Measurements from ENCODE around the gene MAGOH. TPM values are rescaled to one million over a fixed set of nuclear protein-coding genes. Genes with fewer than 3 reads are reported as not detected.

MAGOH gene
- total RNA-seq, 1 experiment from 2014 or later: 77.0 TPM

DNA sequence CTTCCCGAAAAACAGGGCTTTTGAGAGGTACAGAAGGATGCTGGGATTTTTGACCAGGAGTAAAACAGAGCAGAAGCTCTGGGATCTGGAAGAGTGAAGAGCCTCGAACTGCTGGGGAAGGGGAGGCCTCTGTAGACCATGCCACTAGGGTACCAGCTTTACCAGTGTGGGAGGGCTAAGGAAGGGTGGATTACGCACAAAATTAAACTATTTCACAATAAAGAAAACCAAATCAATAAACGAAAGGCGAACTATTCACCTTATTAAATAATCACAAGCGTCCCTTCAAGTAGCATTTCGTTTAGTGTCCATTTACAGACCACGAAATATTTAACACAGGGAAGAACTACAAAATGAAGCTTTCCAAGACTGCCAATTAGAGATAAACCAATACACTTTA lies 18.6 kb downstream of the MAGOH start:
- DNase-seq: no peak
- peak overlapping the region; percentile 89 for H3K4me3 Mint-ChIP-seq (ENCODE audit: unreplicated experiment)
- TSS peak; percentile 66 for BruUV-seq (replicated peaks)
- peak overlapping the region; percentile 96 for H3K27ac Mint-ChIP-seq (ENCODE audit: unreplicated experiment)
- no peaks in the 10 kb centered on the region for H3K9me3 ChIP-seq
- TF ChIP-seq, protein P1, sequence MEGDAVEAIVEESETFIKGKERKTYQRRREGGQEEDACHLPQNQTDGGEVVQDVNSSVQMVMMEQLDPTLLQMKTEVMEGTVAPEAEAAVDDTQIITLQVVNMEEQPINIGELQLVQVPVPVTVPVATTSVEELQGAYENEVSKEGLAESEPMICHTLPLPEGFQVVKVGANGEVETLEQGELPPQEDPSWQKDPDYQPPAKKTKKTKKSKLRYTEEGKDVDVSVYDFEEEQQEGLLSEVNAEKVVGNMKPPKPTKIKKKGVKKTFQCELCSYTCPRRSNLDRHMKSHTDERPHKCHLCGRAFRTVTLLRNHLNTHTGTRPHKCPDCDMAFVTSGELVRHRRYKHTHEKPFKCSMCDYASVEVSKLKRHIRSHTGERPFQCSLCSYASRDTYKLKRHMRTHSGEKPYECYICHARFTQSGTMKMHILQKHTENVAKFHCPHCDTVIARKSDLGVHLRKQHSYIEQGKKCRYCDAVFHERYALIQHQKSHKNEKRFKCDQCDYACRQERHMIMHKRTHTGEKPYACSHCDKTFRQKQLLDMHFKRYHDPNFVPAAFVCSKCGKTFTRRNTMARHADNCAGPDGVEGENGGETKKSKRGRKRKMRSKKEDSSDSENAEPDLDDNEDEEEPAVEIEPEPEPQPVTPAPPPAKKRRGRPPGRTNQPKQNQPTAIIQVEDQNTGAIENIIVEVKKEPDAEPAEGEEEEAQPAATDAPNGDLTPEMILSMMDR (IDR thresholded peaks at IDR 0.05; ENCODE audit: insufficient read depth in 1 of 2, low read depth in 1 of 2, low read length in 1 of 2, severe bottlenecking in 1 of 2, unreplicated experiment in 1 of 2): no peak
- H3K27me3 Mint-ChIP-seq (ENCODE audit: insufficient read depth, unreplicated experiment): no peaks in the 10 kb centered on the region
- H3K4me1 Mint-ChIP-seq (ENCODE audit: low read depth, unreplicated experiment): no peaks in the 10 kb centered on the region
- POLR2A ChIA-PET: interaction anchor here (0.8 kb wide), 1 partner anchor 437 kb away, joined by 3 read pairs; no protein-coding TSS in a partner anchor
- H3K4me1 ChIP-seq: no peaks in the 10 kb centered on the region
- no peaks in the 10 kb centered on the region for H3K9me3 Mint-ChIP-seq (ENCODE audit: unreplicated experiment)
- peak overlapping the region; percentile 94 for H3K4me3 ChIP-seq (ENCODE audit: low read depth, low read length)
- H3K36me3 ChIP-seq (ENCODE audit: control insufficient read depth, insufficient read depth, low read length): no peaks in the 10 kb centered on the region; the same call in 1 of the 2 replicates
- intact Hi-C loops (cut with micrococcal nuclease; ENCODE audit: unreplicated experiment): no loop called here
- H3K36me3 Mint-ChIP-seq (ENCODE audit: insufficient read depth, unreplicated experiment): peaks cover 22% of the 10 kb centered on the region
- CTCF ChIA-PET: no interaction called here
- H3K27me3 ChIP-seq (replicated peaks; ENCODE audit: control insufficient read depth, insufficient read depth, low read length): no peaks in the 10 kb centered on the region

DNA sequence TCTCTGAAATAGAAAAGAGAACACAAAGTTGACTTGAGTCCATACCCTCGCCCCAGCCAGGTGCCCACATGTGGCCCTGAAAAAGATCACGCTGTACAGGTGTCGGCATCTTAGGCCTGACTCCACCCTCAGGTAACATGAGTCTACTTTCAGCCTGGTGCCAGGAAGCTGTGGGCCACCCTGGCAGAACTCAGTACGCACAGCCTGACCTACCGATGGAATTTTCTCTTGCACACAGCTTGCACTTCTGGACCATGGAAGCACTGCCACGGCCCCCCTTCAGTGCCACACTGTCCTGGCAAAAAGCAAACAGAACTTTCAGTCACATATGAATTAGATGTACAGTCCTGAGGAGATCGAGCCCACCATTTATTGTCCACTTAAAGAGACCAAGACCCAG lies 20.1 kb downstream of the MAGOH start:
- Mint-ChIP-seq H3K27me3 (ENCODE audit: insufficient read depth, unreplicated experiment) (no peaks in the 10 kb centered on the region), H3K4me3 (ENCODE audit: unreplicated experiment) (peak overlapping the region; percentile 16), H3K27ac (ENCODE audit: unreplicated experiment) (no peak overlapping the region), H3K36me3 (ENCODE audit: insufficient read depth, unreplicated experiment) (peaks cover 27% of the 10 kb centered on the region), H3K4me1 (ENCODE audit: low read depth, unreplicated experiment) (no peaks in the 10 kb centered on the region), H3K9me3 (ENCODE audit: unreplicated experiment) (no peaks in the 10 kb centered on the region)
- DNase-seq: no peak
- Histone ChIP-seq H3K27me3 (replicated peaks; ENCODE audit: control insufficient read depth, insufficient read depth, low read length) (no peaks in the 10 kb centered on the region), H3K9me3 (no peaks in the 10 kb centered on the region), H3K36me3 (ENCODE audit: control insufficient read depth, insufficient read depth, low read length) (peaks cover 2% of the 10 kb centered on the region; the same call in 1 of the 2 replicates), H3K4me3 (ENCODE audit: low read depth, low read length) (no peak overlapping the region), H3K4me1 (no peaks in the 10 kb centered on the region)
- POLR2A ChIA-PET: no interaction called here
- TF ChIP-seq, protein P1 (IDR thresholded peaks at IDR 0.05; ENCODE audit: insufficient read depth in 1 of 2, low read depth in 1 of 2, low read length in 1 of 2, severe bottlenecking in 1 of 2, unreplicated experiment in 1 of 2): no peak
- no TSS peak for BruUV-seq (replicated peaks)
- intact Hi-C loops (cut with micrococcal nuclease; ENCODE audit: unreplicated experiment): no loop called here
- CTCF ChIA-PET: no interaction called here

DNA sequence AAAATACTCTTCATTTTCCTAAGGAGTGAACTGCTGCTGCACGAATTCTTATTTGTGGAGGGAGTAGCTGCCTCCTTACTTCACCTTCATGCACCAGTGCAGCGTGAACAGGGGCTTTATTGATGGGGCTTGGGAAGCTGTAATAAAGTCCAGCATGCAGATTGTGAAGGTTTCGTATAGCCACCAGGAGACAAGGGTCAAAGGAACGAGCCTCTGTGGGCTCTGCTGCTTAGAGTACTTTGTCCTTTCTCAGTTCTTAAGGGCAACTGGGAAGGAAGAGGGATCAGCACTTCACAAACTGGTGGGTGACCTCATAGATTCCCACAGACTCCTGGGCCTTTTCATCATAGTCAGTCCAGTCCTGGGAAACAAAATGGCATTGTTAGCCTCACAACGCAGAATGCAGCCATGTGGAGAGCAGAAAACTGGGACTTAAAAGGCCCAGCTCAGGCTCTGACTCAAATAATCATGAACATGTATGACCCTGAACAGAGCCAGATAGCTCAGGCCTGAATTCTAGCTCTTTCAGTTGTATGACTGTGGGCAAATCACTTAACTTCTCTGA lies 23.9 kb downstream of the MAGOH start:
- H3K36me3 ChIP-seq (ENCODE audit: control insufficient read depth, insufficient read depth, low read length): peaks cover 4% of the 10 kb centered on the region; the same call in 1 of the 2 replicates
- no peaks in the 10 kb centered on the region for H3K9me3 Mint-ChIP-seq (ENCODE audit: unreplicated experiment)
- no peak overlapping the region for H3K4me3 Mint-ChIP-seq (ENCODE audit: unreplicated experiment)
- H3K36me3 Mint-ChIP-seq (ENCODE audit: insufficient read depth, unreplicated experiment): peaks cover 23% of the 10 kb centered on the region
- H3K4me3 ChIP-seq (ENCODE audit: low read depth, low read length): no peak overlapping the region
- intact Hi-C loops (cut with micrococcal nuclease; ENCODE audit: unreplicated experiment): no loop called here
- no peaks in the 10 kb centered on the region for H3K4me1 Mint-ChIP-seq (ENCODE audit: low read depth, unreplicated experiment)
- no peaks in the 10 kb centered on the region for H3K4me1 ChIP-seq
- H3K27ac Mint-ChIP-seq (ENCODE audit: unreplicated experiment): no peak overlapping the region
- TF ChIP-seq, protein P1 (IDR thresholded peaks at IDR 0.05; ENCODE audit: insufficient read depth in 1 of 2, low read depth in 1 of 2, low read length in 1 of 2, severe bottlenecking in 1 of 2, unreplicated experiment in 1 of 2): no peak
- POLR2A ChIA-PET: no interaction called here
- no TSS peak for BruUV-seq (replicated peaks)
- no peaks in the 10 kb centered on the region for H3K27me3 Mint-ChIP-seq (ENCODE audit: insufficient read depth, unreplicated experiment)
- H3K27me3 ChIP-seq (replicated peaks; ENCODE audit: control insufficient read depth, insufficient read depth, low read length): no peaks in the 10 kb centered on the region
- H3K9me3 ChIP-seq: no peaks in the 10 kb centered on the region
- DNase-seq: no peak
- CTCF ChIA-PET: no interaction called here
